Upper lobe of left lung (tissue), 4 donors: Measurements from ENCODE around the gene SLC49A3.

Source experiments
- POLR2A ChIP-seq, 4 donors: fragments of 450-650 bp; IDR thresholded peaks; one replicate each; pipeline ENCODE4 v1.5.1; 2016 to 2017; ENCODE audit warnings: antibody characterized with exemption in 4 of 4, mild to moderate bottlenecking in 2 of 4
- POLR2AphosphoS5 ChIP-seq, 2 donors: sonication (generic); formaldehyde crosslinking; IDR thresholded peaks; one replicate each; pipeline ENCODE4 v1.5.1; 2017; ENCODE audit warnings: antibody characterized with exemption in 2 of 2
- TF ChIP-seq, protein P1 (sequence below), 6 experiments: fragments of 450-650 bp in 4 of 6; fragments of 200-600 bp in 2 of 6; sonication (generic) in 2 of 6; IDR thresholded peaks; one replicate each; pipeline ENCODE4 v1.5.1; 2016 to 2019; ENCODE audit warnings: antibody characterized with exemption in 6 of 6

DNA sequence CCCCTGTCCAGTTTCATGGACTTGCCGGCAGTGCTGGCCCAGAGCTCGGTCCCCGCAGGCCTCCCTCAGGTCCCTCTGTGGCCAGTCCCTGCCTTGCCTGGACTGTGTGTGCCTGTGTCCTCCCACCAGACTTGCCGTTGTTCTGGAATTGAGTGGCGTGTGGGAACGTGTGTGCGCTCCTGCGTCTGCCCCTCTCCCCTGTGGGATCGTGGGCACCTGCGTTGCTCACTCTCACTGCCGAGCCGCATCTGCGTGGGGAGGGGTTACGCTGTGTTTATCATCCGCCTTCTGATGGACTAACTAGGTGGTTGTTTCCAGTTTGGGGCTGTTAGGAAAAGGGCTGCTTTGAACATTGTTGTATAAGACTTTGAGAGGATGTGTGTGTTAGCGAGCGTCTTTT is 37.9 kb upstream of the SLC49A3 start:
- no peak for TF ChIP-seq POLR2AphosphoS5 (IDR thresholded peaks at IDR 0.05)
- TF ChIP-seq, protein P1, sequence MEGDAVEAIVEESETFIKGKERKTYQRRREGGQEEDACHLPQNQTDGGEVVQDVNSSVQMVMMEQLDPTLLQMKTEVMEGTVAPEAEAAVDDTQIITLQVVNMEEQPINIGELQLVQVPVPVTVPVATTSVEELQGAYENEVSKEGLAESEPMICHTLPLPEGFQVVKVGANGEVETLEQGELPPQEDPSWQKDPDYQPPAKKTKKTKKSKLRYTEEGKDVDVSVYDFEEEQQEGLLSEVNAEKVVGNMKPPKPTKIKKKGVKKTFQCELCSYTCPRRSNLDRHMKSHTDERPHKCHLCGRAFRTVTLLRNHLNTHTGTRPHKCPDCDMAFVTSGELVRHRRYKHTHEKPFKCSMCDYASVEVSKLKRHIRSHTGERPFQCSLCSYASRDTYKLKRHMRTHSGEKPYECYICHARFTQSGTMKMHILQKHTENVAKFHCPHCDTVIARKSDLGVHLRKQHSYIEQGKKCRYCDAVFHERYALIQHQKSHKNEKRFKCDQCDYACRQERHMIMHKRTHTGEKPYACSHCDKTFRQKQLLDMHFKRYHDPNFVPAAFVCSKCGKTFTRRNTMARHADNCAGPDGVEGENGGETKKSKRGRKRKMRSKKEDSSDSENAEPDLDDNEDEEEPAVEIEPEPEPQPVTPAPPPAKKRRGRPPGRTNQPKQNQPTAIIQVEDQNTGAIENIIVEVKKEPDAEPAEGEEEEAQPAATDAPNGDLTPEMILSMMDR (IDR thresholded peaks at IDR 0.05): no peak
- TF ChIP-seq POLR2A (IDR thresholded peaks at IDR 0.05): no peak
